ENCODE data around the gene RBFA. TPM values are rescaled to one million over a fixed set of nuclear protein-coding genes. Genes with fewer than 3 reads are reported as not detected.

The RBFA gene
- total RNA-seq, 2 experiments from 2014 or later = 25.9 to 28.1 TPM

GRCh38 chr18:80067321-80067720 lies 33.1 kb downstream of the RBFA start:
- Histone ChIP-seq H3K27ac (ENCODE audit: low read depth, low read length, poor library complexity, severe bottlenecking) (no peak overlapping the region), H3K4me2 (ENCODE audit: low read length) (no peak overlapping the region), H2AFZ (ENCODE audit: low read length) (no peak overlapping the region), H3K9me3 (ENCODE audit: low read length) (no peaks in the 10 kb centered on the region), H3K4me3 (ENCODE audit: low read depth, low read length, poor library complexity, severe bottlenecking) (no peak overlapping the region), H3K4me1 (ENCODE audit: insufficient read depth, low read length, poor library complexity, severe bottlenecking) (no peaks in the 10 kb centered on the region), H3K79me2 (ENCODE audit: insufficient read depth, low read depth, low read length) (no peaks in the 10 kb centered on the region), H4K20me1 (ENCODE audit: insufficient read depth, low read length) (no peaks in the 10 kb centered on the region), H3K9me2 (ENCODE audit: insufficient read depth, low read length) (no peaks in the 10 kb centered on the region), H3K36me3 (ENCODE audit: insufficient read depth, low read length) (no peaks in the 10 kb centered on the region)
- DNase-seq (ENCODE audit: low spot score) = no peak
- intact Hi-C loops (cut with micrococcal nuclease; ENCODE audit: unreplicated experiment) = no loop called here
- ChIA-PET POLR2A (no interaction called here), CTCF (ENCODE audit: unreplicated experiment) (no interaction called here)
- no TSS peak for BruUV-seq (replicated peaks)
- no peak for TF ChIP-seq EZH2phosphoT487 (IDR thresholded peaks at IDR 0.05; ENCODE audit: borderline replicate concordance, low read depth, low read length)
- TF ChIP-seq, protein P1, sequence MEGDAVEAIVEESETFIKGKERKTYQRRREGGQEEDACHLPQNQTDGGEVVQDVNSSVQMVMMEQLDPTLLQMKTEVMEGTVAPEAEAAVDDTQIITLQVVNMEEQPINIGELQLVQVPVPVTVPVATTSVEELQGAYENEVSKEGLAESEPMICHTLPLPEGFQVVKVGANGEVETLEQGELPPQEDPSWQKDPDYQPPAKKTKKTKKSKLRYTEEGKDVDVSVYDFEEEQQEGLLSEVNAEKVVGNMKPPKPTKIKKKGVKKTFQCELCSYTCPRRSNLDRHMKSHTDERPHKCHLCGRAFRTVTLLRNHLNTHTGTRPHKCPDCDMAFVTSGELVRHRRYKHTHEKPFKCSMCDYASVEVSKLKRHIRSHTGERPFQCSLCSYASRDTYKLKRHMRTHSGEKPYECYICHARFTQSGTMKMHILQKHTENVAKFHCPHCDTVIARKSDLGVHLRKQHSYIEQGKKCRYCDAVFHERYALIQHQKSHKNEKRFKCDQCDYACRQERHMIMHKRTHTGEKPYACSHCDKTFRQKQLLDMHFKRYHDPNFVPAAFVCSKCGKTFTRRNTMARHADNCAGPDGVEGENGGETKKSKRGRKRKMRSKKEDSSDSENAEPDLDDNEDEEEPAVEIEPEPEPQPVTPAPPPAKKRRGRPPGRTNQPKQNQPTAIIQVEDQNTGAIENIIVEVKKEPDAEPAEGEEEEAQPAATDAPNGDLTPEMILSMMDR (conservative IDR thresholded peaks at IDR 0.05; ENCODE audit: low read length) = no peak

DNA sequence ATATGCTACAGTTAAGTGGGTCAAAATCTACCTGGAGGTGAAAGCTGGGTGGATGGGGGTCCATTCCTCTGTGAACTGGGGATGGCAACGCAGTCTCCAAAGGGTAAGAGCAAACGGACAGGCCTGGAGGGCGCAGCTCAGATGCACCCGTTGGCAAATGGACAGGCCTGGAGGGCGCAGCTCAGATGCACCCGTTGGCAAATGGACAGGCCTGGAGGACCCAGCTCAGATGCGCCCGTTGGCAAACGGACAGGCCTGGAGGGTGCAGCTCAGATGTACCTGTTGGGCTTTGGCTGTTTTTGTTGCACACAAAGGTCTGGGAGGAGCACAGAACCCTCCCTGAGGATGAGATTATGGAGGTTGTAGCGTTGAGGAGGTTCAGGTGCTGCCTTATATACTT lies 33.7 kb downstream of the RBFA start:
- no peak overlapping the region for H3K4me2 ChIP-seq (ENCODE audit: low read length)
- TF ChIP-seq, protein P1 (conservative IDR thresholded peaks at IDR 0.05; ENCODE audit: low read length) = no peak
- TF ChIP-seq EZH2phosphoT487 (IDR thresholded peaks at IDR 0.05; ENCODE audit: borderline replicate concordance, low read depth, low read length) = no peak
- H3K36me3 ChIP-seq (ENCODE audit: insufficient read depth, low read length) = no peaks in the 10 kb centered on the region
- intact Hi-C loops (cut with micrococcal nuclease; ENCODE audit: unreplicated experiment) = no loop called here
- no peaks in the 10 kb centered on the region for H3K79me2 ChIP-seq (ENCODE audit: insufficient read depth, low read depth, low read length)
- no peaks in the 10 kb centered on the region for H4K20me1 ChIP-seq (ENCODE audit: insufficient read depth, low read length)
- H3K9me3 ChIP-seq (ENCODE audit: low read length) = no peaks in the 10 kb centered on the region
- no peaks in the 10 kb centered on the region for H3K4me1 ChIP-seq (ENCODE audit: insufficient read depth, low read length, poor library complexity, severe bottlenecking)
- BruUV-seq (replicated peaks) = no TSS peak
- DNase-seq (ENCODE audit: low spot score) = no peak
- ChIA-PET POLR2A (no interaction called here), CTCF (ENCODE audit: unreplicated experiment) (no interaction called here)
- H2AFZ ChIP-seq (ENCODE audit: low read length) = no peak overlapping the region
- no peaks in the 10 kb centered on the region for H3K9me2 ChIP-seq (ENCODE audit: insufficient read depth, low read length)
- no peak overlapping the region for H3K27ac ChIP-seq (ENCODE audit: low read depth, low read length, poor library complexity, severe bottlenecking)
- H3K4me3 ChIP-seq (ENCODE audit: low read depth, low read length, poor library complexity, severe bottlenecking) = no peak overlapping the region

DNA sequence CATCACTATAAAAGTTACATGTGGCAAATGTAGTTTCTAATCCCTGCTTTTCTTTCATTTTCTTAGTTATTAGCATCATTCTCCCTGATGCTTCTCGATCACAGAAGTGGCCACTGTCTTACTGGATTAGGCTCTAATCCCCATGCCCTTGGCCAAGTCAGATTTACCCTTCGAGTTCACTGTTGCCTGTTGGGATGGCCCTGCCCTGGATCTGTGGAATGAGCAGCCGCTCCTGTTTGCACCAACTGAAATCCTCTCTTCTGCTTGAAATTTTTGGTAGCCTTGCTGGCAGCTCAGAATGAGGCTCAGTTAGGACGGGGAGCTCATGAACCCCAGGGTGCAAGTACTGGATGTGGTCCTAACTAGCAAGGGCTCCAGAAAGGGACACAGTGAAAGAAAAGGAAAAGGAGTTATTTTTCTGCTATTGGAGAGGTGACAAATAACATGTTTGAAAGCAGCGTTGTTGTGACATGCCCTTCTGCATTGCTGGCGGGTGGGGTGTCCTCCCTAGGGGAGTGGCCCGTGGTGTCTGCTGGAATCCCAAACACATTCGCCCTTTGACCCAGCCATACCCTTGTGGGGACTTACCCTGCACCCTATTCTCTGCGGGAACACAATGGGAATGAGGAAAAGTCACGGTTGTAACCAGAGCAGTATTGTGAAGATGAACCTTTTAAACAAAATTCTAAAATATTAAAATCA lies 34.5 kb downstream of the RBFA start:
- DNase-seq (ENCODE audit: low spot score) = no peak
- POLR2A ChIA-PET = no interaction called here
- no TSS peak for BruUV-seq (replicated peaks)

More for the DNA sequence above, 34.5 kb downstream of the RBFA start:
- Histone ChIP-seq H3K27ac (ENCODE audit: low read depth, low read length, poor library complexity, severe bottlenecking) (no peak overlapping the region), H3K9me3 (ENCODE audit: low read length) (no peaks in the 10 kb centered on the region), H3K4me1 (ENCODE audit: insufficient read depth, low read length, poor library complexity, severe bottlenecking) (no peaks in the 10 kb centered on the region), H3K9me2 (ENCODE audit: insufficient read depth, low read length) (no peaks in the 10 kb centered on the region), H4K20me1 (ENCODE audit: insufficient read depth, low read length) (no peaks in the 10 kb centered on the region), H3K4me3 (ENCODE audit: low read depth, low read length, poor library complexity, severe bottlenecking) (no peak overlapping the region), H2AFZ (ENCODE audit: low read length) (no peak overlapping the region), H3K79me2 (ENCODE audit: insufficient read depth, low read depth, low read length) (no peaks in the 10 kb centered on the region), H3K4me2 (ENCODE audit: low read length) (no peak overlapping the region), H3K36me3 (ENCODE audit: insufficient read depth, low read length) (no peaks in the 10 kb centered on the region)
- CTCF ChIA-PET (ENCODE audit: unreplicated experiment) = no interaction called here
- TF ChIP-seq EZH2phosphoT487 (IDR thresholded peaks at IDR 0.05; ENCODE audit: borderline replicate concordance, low read depth, low read length) = no peak
- TF ChIP-seq, protein P1 (conservative IDR thresholded peaks at IDR 0.05; ENCODE audit: low read length) = no peak
- intact Hi-C loops (cut with micrococcal nuclease; ENCODE audit: unreplicated experiment) = no loop called here

Measured in OCI-LY7 (cell line).